Measurements from ENCODE around the gene PLCL1.

PLCL1 gene

GRCh38 chr2:197954328-197954727, 149.9 kb downstream of the PLCL1 start:
- no peak for DNase-seq (ENCODE audit: low read depth in 2 of 2)

GRCh38 chr2:197958592-197959150, 154.3 kb downstream of the PLCL1 start:
- no peak for DNase-seq (ENCODE audit: low read depth in 2 of 2)

- no peak for DNase-seq (ENCODE audit: low read depth in 2 of 2)
Measured at GRCh38 chr2:197959383-197959782, 155.0 kb downstream of the PLCL1 start.

GRCh38 chr2:197960786-197961185, 156.4 kb downstream of the PLCL1 start:
- DNase-seq (ENCODE audit: low read depth in 2 of 2), result no peak

GRCh38 chr2:197964720-197965119, 160.3 kb downstream of the PLCL1 start:
- DNase-seq (ENCODE audit: low read depth in 2 of 2), result no peak

GRCh38 chr2:197965756-197966155, 161.4 kb downstream of the PLCL1 start:
- no peak for DNase-seq (ENCODE audit: low read depth in 2 of 2)

- DNase-seq (ENCODE audit: low read depth in 2 of 2), result no peak
Measured at GRCh38 chr2:197969391-197969893, 165.0 kb downstream of the PLCL1 start.

GRCh38 chr2:197972061-197972460, 167.7 kb downstream of the PLCL1 start:
- no peak for DNase-seq (ENCODE audit: low read depth in 2 of 2)

- DNase-seq (ENCODE audit: low read depth in 2 of 2), result no peak
Measured at GRCh38 chr2:197972587-197972986, 168.2 kb downstream of the PLCL1 start.

- DNase-seq (ENCODE audit: low read depth in 2 of 2), result no peak
Measured at GRCh38 chr2:197973772-197974171, 169.4 kb downstream of the PLCL1 start.

- DNase-seq (ENCODE audit: low read depth in 2 of 2), result no peak
Measured at GRCh38 chr2:197975931-197976519, 171.6 kb downstream of the PLCL1 start.

- no peak for DNase-seq (ENCODE audit: low read depth in 2 of 2)
Measured at GRCh38 chr2:197978971-197979370, 174.6 kb downstream of the PLCL1 start.

- DNase-seq (ENCODE audit: low read depth in 2 of 2), result no peak
Measured at GRCh38 chr2:197982565-197982964, 178.2 kb downstream of the PLCL1 start.

- DNase-seq (ENCODE audit: low read depth in 2 of 2), result no peak
Measured at GRCh38 chr2:197985029-197985638, 180.7 kb downstream of the PLCL1 start.

- DNase-seq (ENCODE audit: low read depth in 2 of 2), result no peak
Measured at GRCh38 chr2:197986977-197987376, 182.6 kb downstream of the PLCL1 start.

- no peak for DNase-seq (ENCODE audit: low read depth in 2 of 2)
Measured at GRCh38 chr2:197990356-197990755, 186.0 kb downstream of the PLCL1 start.

- no peak for DNase-seq (ENCODE audit: low read depth in 2 of 2)
Measured at GRCh38 chr2:197992482-197993133, 188.2 kb downstream of the PLCL1 start.

- no peak for DNase-seq (ENCODE audit: low read depth in 2 of 2)
Measured at GRCh38 chr2:197993363-197993762, 189.0 kb downstream of the PLCL1 start.

GRCh38 chr2:197993830-197994229, 189.4 kb downstream of the PLCL1 start:
- no peak for DNase-seq (ENCODE audit: low read depth in 2 of 2)

- no peak for DNase-seq (ENCODE audit: low read depth in 2 of 2)
Measured at GRCh38 chr2:197994751-197995150, 190.4 kb downstream of the PLCL1 start.

GRCh38 chr2:197996583-197996982, 192.2 kb downstream of the PLCL1 start:
- no peak for DNase-seq (ENCODE audit: low read depth in 2 of 2)

GRCh38 chr2:197997083-197997541, 192.7 kb downstream of the PLCL1 start:
- DNase-seq (ENCODE audit: low read depth in 2 of 2), result no peak

- DNase-seq (ENCODE audit: low read depth in 2 of 2), result peak in 1 of 2 donors; percentile 5
Measured at GRCh38 chr2:197998702-197999101, 194.3 kb downstream of the PLCL1 start.

Measured in activated CD8-positive, alpha-beta memory T cell treated with anti-CD3 and anti-CD28 coated beads for 4 hours (primary cell).